K562 (cell line): Measurements from ENCODE around the gene RPLP2. TPM values are rescaled to one million over a fixed set of nuclear protein-coding genes. Genes with fewer than 3 reads are reported as not detected.

Experiments used
- AFF1 ChIP-seq, 2 experiments: fragments of 450-650 bp; IDR thresholded peaks; 2 replicates each; pipeline ENCODE4 v1.6.1; 2018; ENCODE audit warnings: mild to moderate bottlenecking in 2 of 2, low read depth in 1 of 2; ENCODE audit not compliant: partially characterized antibody in 2 of 2
- ARID3A ChIP-seq: IDR thresholded peaks from 2 replicates; pipeline ENCODE4 v1.6.1; 2012; ENCODE audit warnings: low read depth, low read length, improper control_type of control experiment, borderline replicate concordance
- BHLHE40 ChIP-seq: IDR thresholded peaks from 2 replicates; pipeline ENCODE4 v1.6.1; 2011; ENCODE audit warnings: low read length, improper control_type of control experiment
- CREB3L1 ChIP-seq: fragments of 450-650 bp; IDR thresholded peaks from 2 replicates; pipeline ENCODE4 v1.6.1; 2014; ENCODE audit warnings: low read depth, mild to moderate bottlenecking, moderate library complexity, borderline replicate concordance
- ETV5 ChIP-seq: sonication (generic); formaldehyde crosslinking; IDR thresholded peaks from 2 replicates; pipeline ENCODE4 v1.4.0; 2020; ENCODE audit warnings: low read depth, mild to moderate bottlenecking, missing genetic modification reagents
- GTF2E2 ChIP-seq: fragments of 200-800 bp; sonication (Bioruptor generic); IDR thresholded peaks from 2 replicates; pipeline ENCODE4 v1.6.1; 2016; ENCODE audit warnings: missing genetic modification characterization, missing compliant biosample characterization
- KLF1 ChIP-seq: fragments of 450-650 bp; IDR thresholded peaks from 2 replicates; pipeline ENCODE4 v1.6.1; 2016; ENCODE audit warnings: missing genetic modification characterization, missing compliant biosample characterization
- LCOR ChIP-seq: sonication (generic); formaldehyde crosslinking; IDR thresholded peaks from 2 replicates; pipeline ENCODE4 v1.8.0; 2022; ENCODE audit warnings: mild to moderate bottlenecking, missing genetic modification reagents
- MLLT1 ChIP-seq, 2 experiments: fragments of 450-650 bp; IDR thresholded peaks; 2 replicates each; pipeline ENCODE4 v1.6.1; 2016
- NCOA4 ChIP-seq: fragments of 450-650 bp; IDR thresholded peaks from 2 replicates; pipeline ENCODE4 v1.6.1; 2018; ENCODE audit warnings: mild to moderate bottlenecking; ENCODE audit not compliant: partially characterized antibody
- NELFE ChIP-seq: IDR thresholded peaks from 2 replicates; pipeline ENCODE4 v1.6.1; 2011; ENCODE audit warnings: mild to moderate bottlenecking; ENCODE audit not compliant: insufficient read depth, insufficient read length
- SIN3A ChIP-seq, 2 experiments: fragments of 150-350 bp in 1 of 2; IDR thresholded peaks; 2 replicates each; pipeline ENCODE4 v1.6.1; 2011 to 2016; ENCODE audit warnings: borderline replicate concordance in 2 of 2, low read depth in 2 of 2, low read length in 2 of 2, mild to moderate bottlenecking in 2 of 2, moderate library complexity in 2 of 2; ENCODE audit not compliant: control insufficient read depth in 1 of 2
- SMAD2 ChIP-seq: fragments of 150-350 bp; IDR thresholded peaks from 2 replicates; pipeline ENCODE4 v1.6.1; 2014; ENCODE audit warnings: low read depth, mild to moderate bottlenecking, low read length
- TEAD4 ChIP-seq, 2 experiments: sonication (generic) in 1 of 2; formaldehyde crosslinking in 1 of 2; IDR thresholded peaks; 2 replicates each; pipeline versions ENCODE4 v1.6.1 to v1.8.0; 2012 to 2022; ENCODE audit warnings: borderline replicate concordance in 1 of 2, inconsistent platforms in 1 of 2, low read length in 1 of 2, mild to moderate bottlenecking in 1 of 2, missing genetic modification reagents in 1 of 2
- ZNF512 ChIP-seq: IDR thresholded peaks from 2 replicates; pipeline ENCODE4 v1.6.1; 2016; ENCODE audit warnings: missing genetic modification characterization, missing compliant biosample characterization
- ZNF766 ChIP-seq: fragments of 200-800 bp; sonication (Bioruptor generic); conservative IDR thresholded peaks from 2 replicates; pipeline ENCODE4 v1.6.1; 2016; ENCODE audit warnings: missing genetic modification characterization, missing compliant biosample characterization
- polyA plus RNA-seq, 8 experiments: library from polyadenylated mRNA; depleted of rRNA in 4 of 8; stranded (reverse) in 5 of 8; unstranded in 3 of 8; fragments of >200 nt; fragmentation: Nextera tagmentation in 2 of 8; fragmentation: Illumina TruSeq in 1 of 8; extraction: Ambion mirVana in 2 of 8; extraction: Trizol in 1 of 8; gene quantifications; 2 replicates each; pipeline versions ENCODE4 v1.2.1 to v1.2.3, GENCODE V29; 2011 to 2014; ENCODE audit warnings: inconsistent platforms in 1 of 8, missing spikeins in 1 of 8
- total RNA-seq, 7 experiments: library from RNA; depleted of rRNA in 6 of 7; stranded (reverse); fragments of >200 nt in 6 of 7; fragmentation: Illumina TruSeq in 2 of 7; extraction: Trizol in 2 of 7; gene quantifications; 2 replicates each; pipeline versions ENCODE4 v1.2.1 to v1.2.3, GENCODE V29; 2011 to 2021; ENCODE audit warnings: low replicate concordance in 1 of 7

The RPLP2 gene
- total and polyA plus RNA-seq, 9 of the 15 experiments (the other 6 are each of a cell fraction or from before 2014, with no cell fraction given) = 528 to 3,807 (median 1,633) TPM

GRCh38 chr11:842370-843002, 32.7 kb downstream of the RPLP2 start, which contains the start of the genes POLR2L and TSPAN4 (continued):
- TF ChIP-seq AFF1 (IDR thresholded peaks at IDR 0.05; ENCODE audit: low read depth in 1 of 2, partially characterized antibody in 2 of 2) (no peak), GTF2E2 (tag) (0 out of 2 replicates have a peak, but pooled peaks have one; percentile 52), MLLT1 (IDR thresholded peaks at IDR 0.05) (no peak), BHLHE40 (peak; percentile 84), ZNF512 (no peak), CREB3L1 (no peak), SMAD2 (no peak), KLF1 (tag) (peak; percentile 62; the same call in 1 of the 2 replicates), NELFE (no peak), ETV5 (CRISPR knock-in tag) (0 out of 2 replicates have a peak, but pooled peaks have one; percentile 39), SIN3A (IDR thresholded peaks at IDR 0.05; ENCODE audit: borderline replicate concordance in 2 of 2, control insufficient read depth in 1 of 2, low read depth in 2 of 2, low read length in 2 of 2) (peak; percentile 91 to 99; a peak in 3 of 4 replicates), ZNF766 (CRISPR knock-in tag) (no peak), ARID3A (no peak), LCOR (CRISPR knock-in tag) (no peak), TEAD4 (IDR thresholded peaks at IDR 0.05; ENCODE audit: low read length) (no peak), TEAD4 (CRISPR knock-in tag; IDR thresholded peaks at IDR 0.05; ENCODE audit: borderline replicate concordance) (no peak), NCOA4 (no peak)
